ENCODE results near the gene ACTMAP. TPM values are rescaled to one million over a fixed set of nuclear protein-coding genes. Genes with fewer than 3 reads are reported as not detected.
"Not testable (repeated sequence)": the region's sequence is repeated elsewhere in the genome, so short reads cannot be mapped to it uniquely, and the experiment has no call there.

Gene ACTMAP, protein sequence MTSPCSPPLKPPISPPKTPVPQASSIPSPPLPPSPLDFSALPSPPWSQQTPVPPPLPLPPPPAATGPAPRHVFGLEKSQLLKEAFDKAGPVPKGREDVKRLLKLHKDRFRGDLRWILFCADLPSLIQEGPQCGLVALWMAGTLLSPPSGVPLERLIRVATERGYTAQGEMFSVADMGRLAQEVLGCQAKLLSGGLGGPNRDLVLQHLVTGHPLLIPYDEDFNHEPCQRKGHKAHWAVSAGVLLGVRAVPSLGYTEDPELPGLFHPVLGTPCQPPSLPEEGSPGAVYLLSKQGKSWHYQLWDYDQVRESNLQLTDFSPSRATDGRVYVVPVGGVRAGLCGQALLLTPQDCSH
- 1 to 10 TPM; 1.9 to 5.6 (median 4.7) TPM for polyA plus RNA-seq (ENCODE audit: low read depth in 6 of 6)

DNA sequence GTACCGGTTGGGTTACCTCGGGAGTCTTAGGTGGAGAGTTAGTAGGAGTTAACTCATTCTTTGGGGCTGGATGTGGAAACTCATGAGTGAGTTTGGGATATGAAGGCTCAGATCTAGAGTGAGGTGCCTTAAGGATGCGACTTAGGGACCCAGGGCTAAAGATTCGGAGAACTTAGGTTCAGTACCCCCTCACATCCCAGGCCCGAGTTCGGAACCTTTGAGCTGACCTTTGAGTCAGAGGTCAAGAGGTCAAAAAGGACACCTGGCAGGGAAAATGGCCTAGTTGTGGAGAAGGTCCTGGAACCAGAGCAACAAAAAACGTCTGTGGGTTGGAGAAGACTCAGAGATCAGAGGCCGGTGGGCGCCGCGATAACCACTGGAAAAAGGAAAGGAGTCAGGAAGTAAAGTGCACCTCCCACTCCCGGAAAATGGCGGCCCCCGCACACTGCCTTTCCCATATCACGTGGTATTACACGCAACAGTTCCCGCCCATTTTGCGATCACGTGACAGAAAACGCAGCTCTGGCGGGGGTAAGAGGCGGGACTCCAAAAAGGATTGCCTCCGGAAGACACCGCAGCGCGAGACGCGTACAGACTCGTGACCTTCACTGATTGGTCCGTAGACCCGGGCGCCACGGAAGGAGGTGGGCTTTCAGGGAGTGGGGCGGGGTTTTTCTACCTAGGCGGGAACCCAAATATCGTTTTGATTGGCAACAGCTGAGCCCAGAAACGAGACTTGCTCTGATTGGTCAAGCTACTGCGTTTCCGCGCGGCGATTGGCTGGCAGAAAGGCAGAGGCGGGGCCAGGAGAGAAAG is at the start of gene ACTMAP:
TSS of gene ACTMAP (minus strand) at position 420 of the 816 bp plus-strand sequence. CDS start 674 bp downstream, outside the sequence.
- Mint-ChIP-seq H3K36me3 (no peaks in the 10 kb centered on the region), H3K4me3 (peak within 1 kb of the TSS; percentile 87 to 100 (median 98)), H3K4me1 (peaks cover 31 to 54% (median 49%) of the 10 kb centered on the region in 3 donors)

DNA sequence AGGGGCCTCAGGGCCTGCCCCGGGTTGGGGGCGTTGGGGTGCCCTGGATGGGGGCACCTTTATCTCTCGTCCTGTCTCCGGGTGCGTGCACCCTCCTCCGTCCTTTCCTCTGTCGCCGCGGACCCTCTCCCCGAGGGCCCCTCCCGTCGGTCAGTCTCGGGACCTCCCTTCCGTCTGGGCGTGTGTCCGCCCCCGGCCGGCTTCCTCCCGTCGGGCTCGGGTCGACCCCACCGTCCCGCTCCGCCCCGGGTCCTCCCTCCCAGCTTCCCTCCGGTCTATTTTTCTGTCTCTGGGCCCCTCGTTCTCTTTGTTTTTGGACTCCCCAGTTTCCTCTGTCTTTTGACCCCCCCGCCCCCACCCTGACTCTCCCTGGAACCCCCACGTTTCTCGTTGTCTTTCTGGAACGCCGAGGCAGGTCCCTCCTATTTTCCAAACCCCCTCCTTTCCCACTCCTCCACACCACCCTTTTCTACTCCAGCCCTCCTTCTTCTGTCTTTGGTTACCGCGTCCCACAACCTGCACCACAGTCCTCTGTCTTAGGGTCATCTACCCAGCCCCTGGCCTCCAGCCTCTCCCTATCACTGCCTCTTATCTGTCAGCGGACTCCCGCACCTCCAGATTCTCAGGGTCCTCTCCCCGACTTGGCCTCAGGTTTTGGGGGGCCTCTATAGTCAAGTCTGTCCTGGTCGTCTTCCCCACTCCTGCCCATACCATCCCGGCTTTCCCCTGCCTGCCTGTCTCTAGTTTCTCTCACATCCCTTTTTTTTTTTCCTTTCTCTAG is 49.5 kb upstream of the ACTMAP start:
- ATAC-seq (ENCODE audit: low read depth in 2 of 2) = no peak
- no peak for DNase-seq
- Mint-ChIP-seq H3K4me3 (peak overlapping the region; percentile 90 to 96 (median 94)), H3K27me3 (no peaks in the 10 kb centered on the region), H3K9me3 (no peaks in the 10 kb centered on the region), H3K4me1 (peaks cover 72 to 78% (median 75%) of the 10 kb centered on the region in 3 donors), H3K27ac (peak overlapping the region; percentile 70 to 97 (median 94)), H3K36me3 (peaks cover 0 to 16% of the 10 kb centered on the region in 2 donors)

More for the DNA sequence above, at the start of gene ACTMAP:
- no peaks in the 10 kb centered on the region for H3K27me3 Mint-ChIP-seq
- peak; percentile 85 to 86 for ATAC-seq (ENCODE audit: low read depth in 2 of 2)
- DNase-seq = peak; percentile 100
- H3K27ac Mint-ChIP-seq = peak within 1 kb of the TSS; percentile 91 to 99 (median 98)
- no peaks in the 10 kb centered on the region for H3K9me3 Mint-ChIP-seq

DNA sequence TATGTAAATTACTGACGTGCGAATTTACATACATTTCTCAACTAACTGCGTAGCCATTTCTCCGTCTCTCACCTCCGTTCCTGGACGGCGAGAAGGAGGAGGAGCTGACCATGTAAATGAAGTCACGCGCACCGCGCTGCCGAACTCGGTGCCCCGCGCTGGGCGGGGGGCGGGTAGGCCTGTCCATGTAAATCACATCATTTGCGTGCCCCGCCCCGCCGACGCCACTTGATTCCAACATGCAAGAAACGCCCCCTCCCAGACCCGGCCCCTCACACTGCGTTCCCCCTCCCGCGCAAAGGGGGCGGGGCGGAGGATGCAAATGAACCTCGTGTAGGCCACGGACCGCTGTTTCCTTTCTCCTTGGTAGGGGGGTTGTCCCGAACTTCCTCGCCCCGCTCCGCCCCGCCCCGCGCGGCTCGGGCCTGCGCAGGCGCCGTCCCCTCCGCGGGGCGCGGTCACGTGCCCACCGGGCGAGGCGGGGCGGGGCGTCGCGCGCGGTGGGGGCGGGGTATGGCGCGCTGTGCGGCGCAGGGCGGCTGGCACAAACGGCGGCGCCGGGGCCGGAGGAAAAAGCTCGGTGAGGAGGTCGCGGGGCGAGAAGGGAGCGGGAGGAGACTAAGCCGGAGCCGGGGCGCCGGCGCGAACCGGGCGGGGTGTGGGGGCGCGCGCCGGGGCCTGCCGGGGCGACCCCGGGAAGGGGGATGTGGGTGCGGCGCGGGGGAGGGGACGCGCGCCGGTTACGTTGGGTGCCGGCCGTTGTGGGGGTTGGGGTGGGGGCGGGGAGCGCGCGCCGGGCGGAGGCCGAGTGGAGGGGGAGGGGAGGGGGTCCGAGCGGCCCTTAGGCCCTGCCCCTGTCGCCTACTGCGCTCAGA is 48.6 kb upstream of the ACTMAP start, which contains the start of gene EGLN2:
TSS of gene EGLN2 (plus strand) at position 509 of the 875 bp plus-strand sequence. CDS start 1,382 bp downstream, outside the sequence.
- no peaks in the 10 kb centered on the region for H3K9me3 Mint-ChIP-seq
- peaks cover 64 to 70% (median 67%) of the 10 kb centered on the region in 3 donors for H3K4me1 Mint-ChIP-seq
- peaks cover 0 to 16% of the 10 kb centered on the region in 2 donors for H3K36me3 Mint-ChIP-seq
- no peaks in the 10 kb centered on the region for H3K27me3 Mint-ChIP-seq
- DNase-seq (peak; percentile 100), ATAC-seq (ENCODE audit: low read depth in 2 of 2) (peak; percentile 83 to 86)
- H3K4me3 Mint-ChIP-seq = peak within 1 kb of the TSS; percentile 94 to 100 (median 99)
- peak within 1 kb of the TSS; percentile 97 to 100 (median 100) for H3K27ac Mint-ChIP-seq

DNA sequence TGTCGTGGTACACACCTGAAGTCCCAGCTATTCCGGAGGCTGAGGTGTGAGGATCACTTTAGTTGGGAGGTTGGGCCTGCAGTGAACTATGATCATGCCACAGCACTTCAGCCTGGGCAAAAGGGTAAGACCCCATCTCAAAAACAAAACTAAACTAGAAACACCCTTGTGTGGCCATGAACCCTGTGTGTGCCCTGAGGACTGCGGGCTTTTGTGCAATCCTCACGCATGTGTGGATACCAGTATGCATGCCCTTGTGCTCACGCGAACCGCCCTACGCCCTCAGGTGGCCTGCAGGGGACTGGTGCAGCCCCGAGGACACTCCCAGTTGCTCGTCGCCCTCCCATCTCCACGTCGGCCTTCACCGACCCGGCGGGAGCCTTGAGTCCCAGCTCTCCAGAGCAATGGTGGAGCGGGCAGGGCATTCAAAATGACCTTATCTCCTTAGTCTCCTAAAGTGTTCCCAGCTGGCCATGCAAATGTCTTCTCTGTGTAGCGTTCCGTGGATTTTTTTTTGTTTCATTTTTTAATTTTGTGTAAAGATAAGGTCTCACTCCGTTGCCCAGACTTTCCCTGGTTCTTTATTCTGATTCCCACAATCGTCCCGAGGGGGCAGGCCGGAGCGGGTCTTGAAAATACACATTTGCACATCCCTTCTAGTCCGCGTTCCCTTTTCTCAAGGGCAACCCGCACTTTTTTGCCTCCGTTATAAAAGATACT is 47.8 kb upstream of the ACTMAP start:
- DNase-seq (peak; percentile 49), ATAC-seq (ENCODE audit: low read depth in 2 of 2) (peak; percentile 17 to 32)
- peaks cover 0 to 16% of the 10 kb centered on the region in 2 donors for H3K36me3 Mint-ChIP-seq
- no peaks in the 10 kb centered on the region for H3K9me3 Mint-ChIP-seq
- H3K27me3 Mint-ChIP-seq = no peaks in the 10 kb centered on the region
- H3K4me3 Mint-ChIP-seq = peak overlapping the region; percentile 94 to 100 (median 99)
- peaks cover 56 to 64% (median 59%) of the 10 kb centered on the region in 3 donors for H3K4me1 Mint-ChIP-seq
- H3K27ac Mint-ChIP-seq = peak overlapping the region; percentile 97 to 100 (median 100)

DNA sequence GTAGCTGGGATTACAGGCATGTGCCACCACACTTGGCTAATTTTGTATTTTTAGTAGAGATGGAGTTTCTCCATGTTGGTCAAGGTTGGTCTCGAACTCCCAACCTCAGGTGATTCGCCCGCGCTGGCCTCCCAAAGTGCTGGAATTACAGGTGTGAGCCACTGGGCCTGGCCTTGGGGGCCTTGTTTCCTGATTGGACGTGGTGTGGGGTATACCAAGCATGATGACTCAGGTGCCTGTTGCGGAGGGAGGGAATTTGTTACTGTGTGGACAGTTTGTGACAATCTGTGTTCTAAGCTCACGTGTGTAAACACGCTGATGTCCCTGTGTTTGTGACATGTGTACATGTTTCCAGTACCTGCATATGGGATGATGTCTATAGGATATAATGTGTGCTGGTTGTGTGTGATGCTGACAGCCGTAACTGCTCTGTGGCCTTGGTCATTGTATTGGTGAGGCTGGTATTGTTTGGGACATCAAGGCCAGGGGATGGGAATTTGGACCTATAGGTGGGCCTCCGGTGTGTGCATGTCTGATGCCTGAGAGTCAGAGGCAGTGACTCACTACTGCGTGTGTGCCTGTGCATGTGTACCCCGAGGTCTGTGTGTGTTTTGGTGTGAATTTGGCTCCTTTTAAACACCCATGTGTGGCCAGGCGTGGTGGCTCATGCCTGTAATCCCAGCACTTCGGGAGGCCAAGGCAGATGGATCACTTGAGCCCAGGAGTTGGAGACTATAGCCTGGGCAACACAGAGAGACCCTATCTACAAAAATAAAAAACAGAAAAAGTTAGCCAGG is 47.1 kb upstream of the ACTMAP start:
- no peaks in the 10 kb centered on the region for H3K9me3 Mint-ChIP-seq
- no peaks in the 10 kb centered on the region for H3K27me3 Mint-ChIP-seq
- peak overlapping the region; percentile 49 to 100 (median 100) for H3K27ac Mint-ChIP-seq
- peaks cover 0 to 16% of the 10 kb centered on the region in 2 donors for H3K36me3 Mint-ChIP-seq
- peaks cover 50 to 64% (median 59%) of the 10 kb centered on the region in 3 donors for H3K4me1 Mint-ChIP-seq
- peak overlapping the region; percentile 94 to 100 (median 99) for H3K4me3 Mint-ChIP-seq
- no peak for ATAC-seq (ENCODE audit: low read depth in 2 of 2)
- no peak for DNase-seq

DNA sequence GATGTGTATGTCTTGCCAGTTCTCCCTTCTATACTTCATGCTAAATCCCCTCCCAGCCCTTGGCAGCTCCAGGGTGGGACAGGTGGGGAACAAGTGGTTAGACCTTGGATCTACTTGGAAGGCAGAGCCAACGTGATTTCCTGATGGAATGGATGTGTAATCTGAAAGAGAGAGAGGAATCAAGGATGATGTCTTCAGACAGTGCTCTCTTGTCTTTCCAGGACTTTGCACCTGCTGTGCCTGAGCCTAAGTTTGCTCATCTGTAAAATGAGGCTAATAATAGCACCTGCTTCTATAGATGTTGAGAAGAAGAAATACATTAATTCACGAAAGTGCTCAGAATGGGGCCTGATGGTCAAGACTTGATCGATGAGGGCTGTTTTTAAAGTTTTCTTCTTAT is 41.7 kb upstream of the ACTMAP start:
- Mint-ChIP-seq H3K4me3 (peak overlapping the region in 3 of 8 donors; percentile 28 to 61 (median 45)), H3K27ac (peak overlapping the region in 5 of 6 donors; percentile 20 to 94 (median 62)), H3K9me3 (no peaks in the 10 kb centered on the region), H3K4me1 (peaks cover 31 to 50% (median 47%) of the 10 kb centered on the region in 3 donors), H3K27me3 (no peaks in the 10 kb centered on the region), H3K36me3 (peaks cover 9 to 23% of the 10 kb centered on the region in 2 donors)
- DNase-seq (no peak), ATAC-seq (ENCODE audit: low read depth in 2 of 2) (no peak)

DNA sequence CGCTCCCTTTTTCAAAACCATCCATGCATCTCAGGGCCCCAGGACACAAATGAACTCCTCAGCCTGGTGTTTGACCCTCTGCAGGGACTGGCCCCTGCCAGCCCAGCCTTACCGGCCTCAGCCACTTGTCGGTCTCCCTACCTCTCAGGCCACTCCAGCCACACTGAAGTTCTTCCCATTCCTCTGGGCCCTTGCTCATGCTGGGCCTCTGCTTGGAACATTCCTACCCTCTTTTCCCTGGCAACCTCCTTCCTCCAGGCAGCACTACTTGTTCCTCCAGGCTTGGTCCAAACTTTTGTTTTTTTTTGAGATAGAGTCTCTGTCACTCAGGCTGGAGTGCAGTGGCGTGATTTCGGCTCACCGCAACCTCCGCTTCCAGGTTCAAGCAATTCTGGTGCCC is 41.1 kb upstream of the ACTMAP start:
- peak overlapping the region in 4 of 6 donors; percentile 20 to 92 (median 67) for H3K27ac Mint-ChIP-seq
- H3K4me1 Mint-ChIP-seq = peaks cover 28 to 47% (median 47%) of the 10 kb centered on the region in 3 donors
- DNase-seq = no peak
- H3K4me3 Mint-ChIP-seq = no peak overlapping the region
- H3K9me3 Mint-ChIP-seq = no peaks in the 10 kb centered on the region
- ATAC-seq (ENCODE audit: low read depth in 2 of 2) = no peak
- H3K36me3 Mint-ChIP-seq = peaks cover 9 to 26% of the 10 kb centered on the region in 2 donors
- H3K27me3 Mint-ChIP-seq = no peaks in the 10 kb centered on the region

DNA sequence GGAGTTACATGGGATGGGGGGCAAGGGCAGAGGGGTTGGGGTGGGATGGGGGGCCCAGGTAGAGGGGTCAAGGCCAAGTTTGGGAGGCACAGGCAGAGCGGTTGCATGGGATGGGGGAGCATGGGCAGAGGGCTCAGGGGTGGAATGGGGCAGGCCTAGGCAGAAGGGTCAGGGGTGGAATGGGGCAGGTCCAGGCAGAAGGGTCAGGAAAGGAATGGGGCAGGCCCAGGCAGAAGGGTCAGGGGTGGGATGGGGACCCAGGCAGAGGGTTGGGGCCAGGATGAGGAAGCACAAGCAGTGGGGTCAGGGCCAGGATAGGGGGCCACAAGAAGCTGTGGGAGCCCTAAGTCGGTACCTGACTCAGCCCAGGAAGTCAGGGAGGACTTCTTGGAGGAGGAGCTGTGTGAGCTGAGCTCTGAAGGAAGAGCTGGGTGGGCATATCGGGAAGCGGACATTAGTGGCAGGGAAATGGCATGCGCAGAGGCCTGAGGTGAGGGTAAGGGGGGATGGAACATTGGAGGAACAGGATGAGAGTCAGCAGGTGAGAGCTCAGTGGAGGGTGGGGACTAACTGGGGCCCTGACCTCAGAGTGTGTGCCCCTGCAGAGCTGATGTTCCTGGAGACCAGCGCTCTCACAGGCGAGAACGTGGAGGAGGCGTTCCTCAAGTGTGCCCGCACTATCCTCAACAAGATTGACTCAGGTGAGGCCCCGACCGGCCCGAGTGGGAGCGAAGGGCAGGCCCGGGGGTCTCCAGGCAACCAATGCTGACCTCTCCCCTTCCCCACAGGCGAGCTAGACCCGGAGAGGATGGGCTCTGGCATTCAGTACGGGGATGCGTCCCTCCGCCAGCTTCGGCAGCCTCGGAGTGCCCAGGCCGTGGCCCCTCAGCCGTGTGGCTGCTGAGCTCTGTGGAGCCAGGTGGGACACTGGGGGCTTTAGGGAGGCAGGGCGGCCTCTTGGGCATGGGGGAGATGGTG is 36.1 kb upstream of the ACTMAP start:
- Mint-ChIP-seq H3K27ac (peak overlapping the region in 4 of 6 donors; percentile 70 to 94 (median 82)), H3K4me1 (peaks cover 33 to 44% (median 33%) of the 10 kb centered on the region in 3 donors), H3K36me3 (peaks cover 10 to 47% of the 10 kb centered on the region in 2 donors), H3K27me3 (no peaks in the 10 kb centered on the region), H3K9me3 (no peaks in the 10 kb centered on the region), H3K4me3 (no peak overlapping the region)
- DNase-seq = no peak
- no peak for ATAC-seq (ENCODE audit: low read depth in 2 of 2)

DNA sequence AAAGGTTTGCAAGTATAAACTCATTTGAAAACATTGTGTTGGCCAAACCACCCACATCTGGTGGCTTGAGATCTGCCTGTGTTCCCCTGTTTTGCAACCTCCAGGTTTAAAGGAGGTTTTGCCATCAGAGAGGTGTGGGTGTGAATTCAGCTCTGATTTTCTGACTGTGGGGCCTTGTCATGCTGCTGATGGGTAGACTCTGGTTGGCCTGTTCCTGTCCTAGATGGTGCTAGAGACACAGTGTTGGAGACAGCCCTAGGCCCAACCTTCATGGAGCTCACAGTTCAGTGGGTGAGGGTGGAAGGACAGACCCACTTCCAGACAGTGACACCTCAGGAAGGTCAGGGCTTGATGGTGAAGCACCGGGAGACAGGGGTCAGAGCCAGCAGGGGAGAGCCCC is 35.2 kb upstream of the ACTMAP start:
- no peak for ATAC-seq (ENCODE audit: low read depth in 2 of 2)
- H3K4me3 Mint-ChIP-seq = no peak overlapping the region

DNA sequence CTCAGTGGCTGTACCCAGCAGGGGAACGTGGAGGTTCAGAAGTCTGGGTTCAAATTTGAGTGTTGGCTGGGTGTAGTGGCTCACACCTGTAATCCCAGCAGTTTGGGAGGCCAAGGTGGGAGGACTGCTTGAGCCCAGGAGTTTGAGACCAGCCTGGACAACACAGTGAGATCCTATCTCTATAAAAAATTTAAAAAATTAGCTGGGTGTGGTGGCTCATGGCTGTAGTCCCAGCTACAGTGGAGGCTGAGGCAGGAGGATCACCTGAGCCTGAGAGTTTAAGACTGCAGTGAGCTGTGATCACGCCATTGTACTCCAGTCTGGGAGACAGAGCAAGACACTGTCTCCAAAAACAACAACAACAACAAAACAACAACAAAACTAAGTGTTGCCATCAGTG is 33.9 kb upstream of the ACTMAP start:
- H3K4me1 Mint-ChIP-seq = peaks cover 36 to 44% (median 39%) of the 10 kb centered on the region in 3 donors
- H3K4me3 Mint-ChIP-seq; ATAC-seq (ENCODE audit: low read depth in 2 of 2); H3K9me3 Mint-ChIP-seq; H3K27me3 Mint-ChIP-seq; DNase-seq: not testable (repeated sequence)
- H3K36me3 Mint-ChIP-seq = peaks cover 7 to 52% of the 10 kb centered on the region in 2 donors
- peak overlapping the region in 1 of 6 donors; percentile 74 for H3K27ac Mint-ChIP-seq

More for the DNA sequence above, 35.2 kb upstream of the ACTMAP start:
- Mint-ChIP-seq H3K4me1 (peaks cover 31 to 45% (median 38%) of the 10 kb centered on the region in 3 donors), H3K9me3 (no peaks in the 10 kb centered on the region), H3K36me3 (peaks cover 12 to 56% of the 10 kb centered on the region in 2 donors), H3K27ac (peak overlapping the region in 3 of 6 donors; percentile 54 to 78 (median 77)), H3K27me3 (no peaks in the 10 kb centered on the region)
- DNase-seq = no peak

Measured in naive B cell (primary cell).